ENCODE data around the gene PRAMEF14.
"Not testable (repeated sequence)": the region's sequence is repeated elsewhere in the genome, so short reads cannot be mapped to it uniquely, and the experiment has no call there.

GRCh38 chr1:13353476-13353875 lies 6.5 kb upstream of the PRAMEF14 start:
- not testable (repeated sequence) for TF ChIP-seq CTCF, POLR2A (IDR thresholded peaks at IDR 0.05)
